Glomerular endothelial cell (primary cell): Measurements from ENCODE around the gene RCCD1. TPM values are rescaled to one million over a fixed set of nuclear protein-coding genes. Genes with fewer than 3 reads are reported as not detected.
"Not testable (repeated sequence)": the region's sequence is repeated elsewhere in the genome, so short reads cannot be mapped to it uniquely, and the experiment has no call there.

Experiments
- DNase-seq: peaks from one replicate; pipeline ENCODE4 v3.0.0-alpha.2; 2011; ENCODE audit warnings: low read depth, low spot score; ENCODE audit errors: extremely low read depth
- total RNA-seq: library from RNA; depleted of rRNA; stranded (reverse); fragments of >200 nt; gene quantifications from 2 replicates; pipeline ENCODE4 v1.2.3, GENCODE V29; 2015

The RCCD1 gene, protein sequence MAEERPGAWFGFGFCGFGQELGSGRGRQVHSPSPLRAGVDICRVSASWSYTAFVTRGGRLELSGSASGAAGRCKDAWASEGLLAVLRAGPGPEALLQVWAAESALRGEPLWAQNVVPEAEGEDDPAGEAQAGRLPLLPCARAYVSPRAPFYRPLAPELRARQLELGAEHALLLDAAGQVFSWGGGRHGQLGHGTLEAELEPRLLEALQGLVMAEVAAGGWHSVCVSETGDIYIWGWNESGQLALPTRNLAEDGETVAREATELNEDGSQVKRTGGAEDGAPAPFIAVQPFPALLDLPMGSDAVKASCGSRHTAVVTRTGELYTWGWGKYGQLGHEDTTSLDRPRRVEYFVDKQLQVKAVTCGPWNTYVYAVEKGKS
- 10.0 and 10.7 TPM in 2 replicates for total RNA-seq

DNA sequence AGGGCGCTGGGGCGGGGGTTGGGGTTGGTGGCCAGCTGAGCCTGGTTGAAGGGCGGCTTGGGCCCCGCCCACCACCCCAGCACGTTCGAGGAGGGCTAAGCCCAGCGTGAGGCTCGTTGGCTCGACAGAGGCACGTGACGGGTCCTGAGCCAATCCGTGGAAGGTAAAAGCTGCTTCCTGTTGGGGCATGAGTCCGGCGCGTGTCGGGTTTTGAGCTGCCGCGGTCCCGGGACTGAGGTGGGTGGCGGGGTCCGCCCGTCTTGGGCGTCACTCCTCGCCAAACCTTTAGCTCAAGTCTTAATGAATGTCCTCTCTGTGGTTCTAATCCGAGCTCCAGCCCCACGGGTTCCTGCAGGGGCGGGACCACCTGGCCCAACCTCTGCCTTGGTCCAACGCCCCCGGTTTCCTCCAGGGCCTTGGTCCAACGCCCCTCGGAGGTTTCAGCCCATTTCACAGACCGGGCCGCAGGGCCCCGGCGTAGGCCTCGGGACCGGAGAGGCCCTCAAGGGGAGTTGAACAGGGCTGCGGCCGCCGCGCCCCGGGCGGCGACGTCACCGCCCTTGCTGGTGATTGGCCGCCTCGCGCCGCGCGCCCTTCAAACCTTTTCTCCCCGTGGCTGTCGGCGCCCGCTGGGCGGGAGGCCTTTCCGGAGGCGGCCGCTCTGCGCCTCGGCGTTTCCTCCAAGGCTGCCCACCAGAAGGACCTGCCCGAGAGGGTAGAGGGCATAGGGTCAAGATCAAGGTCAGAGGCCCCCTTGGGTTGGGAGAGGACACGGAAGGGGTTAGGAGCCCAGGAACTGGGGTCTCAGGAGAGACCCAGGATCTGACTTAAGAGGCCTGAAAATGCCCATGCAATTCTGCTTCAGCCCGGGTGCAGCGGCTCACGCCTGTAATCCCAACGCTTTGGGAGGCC lies at the start of gene RCCD1:
Gene RCCD1, plus strand, starts transcription at position 173 of the 912 bp plus-strand sequence. CDS start 1,851 bp downstream, outside the sequence.
- DNase-seq: no peak

- DNase-seq: no peak
These were observed 49.1 kb upstream of the RCCD1 start for GRCh38 chr15:90905306-90906180.

GRCh38 chr15:90906181-90906849 lies 48.4 kb upstream of the RCCD1 start:
- DNase-seq: no peak

GRCh38 chr15:90907051-90907660 lies 47.5 kb upstream of the RCCD1 start:
- DNase-seq: no peak

DNA sequence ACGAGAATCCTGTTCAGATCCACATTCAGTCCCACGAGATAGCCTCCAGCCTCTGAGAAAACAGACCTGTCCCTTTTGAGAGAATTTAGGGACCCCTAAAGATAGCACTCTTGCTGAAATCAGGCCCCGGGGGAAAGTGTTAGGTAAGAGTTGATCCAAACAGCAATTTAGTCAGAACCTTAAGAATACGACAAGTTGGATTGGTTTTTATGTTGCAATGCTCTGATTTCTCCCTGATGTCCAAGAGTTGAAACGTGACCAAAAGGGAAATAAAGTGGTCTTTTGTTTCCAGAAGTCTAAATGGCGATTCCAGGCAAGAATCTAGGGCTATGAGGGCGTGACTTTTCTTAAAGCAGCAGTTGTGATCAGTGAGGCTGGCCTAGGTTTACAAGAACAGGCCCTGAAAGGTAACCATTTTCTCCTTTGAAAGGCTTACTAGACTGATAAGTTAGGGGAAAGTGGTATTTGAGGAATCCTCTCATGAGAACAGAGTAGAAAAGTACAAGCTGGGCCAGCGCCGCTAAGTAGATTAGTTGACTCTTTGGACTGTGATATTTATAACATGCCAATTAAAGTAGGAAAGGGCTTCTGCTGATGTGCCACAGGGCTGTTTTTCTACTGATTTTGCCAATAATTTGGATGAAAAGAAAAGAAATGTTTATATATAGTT lies 46.7 kb upstream of the RCCD1 start:
- no peak for DNase-seq

DNA sequence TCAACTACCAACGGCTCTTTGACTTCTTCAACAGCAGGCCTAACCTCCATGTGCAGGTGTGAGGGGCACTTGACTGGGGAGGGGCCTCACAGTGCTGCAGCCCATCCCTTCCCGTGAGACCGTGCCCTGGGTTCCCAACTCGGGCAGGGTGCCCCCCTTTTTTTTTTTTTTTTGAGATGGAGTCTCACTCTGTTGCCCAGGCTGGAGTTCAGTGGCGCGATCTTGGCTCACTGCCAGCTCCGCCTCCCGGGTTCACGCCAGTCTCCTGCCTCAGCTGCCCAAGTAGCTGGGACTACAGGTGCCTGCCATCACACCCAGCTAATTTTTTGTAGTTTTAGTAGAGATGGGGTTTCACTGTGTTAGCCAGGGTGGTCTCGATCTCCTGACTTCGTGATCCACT lies 45.2 kb upstream of the RCCD1 start:
- not testable (repeated sequence) for DNase-seq

DNA sequence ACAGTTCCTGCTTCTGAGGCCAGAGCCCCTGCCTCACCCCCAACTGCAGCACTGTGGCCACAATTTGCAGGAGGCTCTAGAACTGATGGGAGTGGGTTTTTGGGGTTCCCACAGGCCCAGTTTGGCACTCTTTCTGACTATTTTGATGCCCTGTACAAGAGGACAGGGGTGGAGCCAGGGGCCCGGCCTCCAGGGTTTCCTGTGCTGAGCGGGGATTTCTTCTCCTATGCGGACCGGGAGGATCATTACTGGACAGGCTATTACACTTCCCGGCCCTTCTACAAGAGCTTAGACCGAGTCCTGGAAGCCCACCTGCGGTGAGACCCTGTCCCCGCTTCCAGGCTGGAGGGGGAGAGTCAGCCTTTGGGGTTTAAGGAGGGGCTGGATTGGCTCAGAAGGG lies 44.7 kb upstream of the RCCD1 start:
- no peak for DNase-seq

DNA sequence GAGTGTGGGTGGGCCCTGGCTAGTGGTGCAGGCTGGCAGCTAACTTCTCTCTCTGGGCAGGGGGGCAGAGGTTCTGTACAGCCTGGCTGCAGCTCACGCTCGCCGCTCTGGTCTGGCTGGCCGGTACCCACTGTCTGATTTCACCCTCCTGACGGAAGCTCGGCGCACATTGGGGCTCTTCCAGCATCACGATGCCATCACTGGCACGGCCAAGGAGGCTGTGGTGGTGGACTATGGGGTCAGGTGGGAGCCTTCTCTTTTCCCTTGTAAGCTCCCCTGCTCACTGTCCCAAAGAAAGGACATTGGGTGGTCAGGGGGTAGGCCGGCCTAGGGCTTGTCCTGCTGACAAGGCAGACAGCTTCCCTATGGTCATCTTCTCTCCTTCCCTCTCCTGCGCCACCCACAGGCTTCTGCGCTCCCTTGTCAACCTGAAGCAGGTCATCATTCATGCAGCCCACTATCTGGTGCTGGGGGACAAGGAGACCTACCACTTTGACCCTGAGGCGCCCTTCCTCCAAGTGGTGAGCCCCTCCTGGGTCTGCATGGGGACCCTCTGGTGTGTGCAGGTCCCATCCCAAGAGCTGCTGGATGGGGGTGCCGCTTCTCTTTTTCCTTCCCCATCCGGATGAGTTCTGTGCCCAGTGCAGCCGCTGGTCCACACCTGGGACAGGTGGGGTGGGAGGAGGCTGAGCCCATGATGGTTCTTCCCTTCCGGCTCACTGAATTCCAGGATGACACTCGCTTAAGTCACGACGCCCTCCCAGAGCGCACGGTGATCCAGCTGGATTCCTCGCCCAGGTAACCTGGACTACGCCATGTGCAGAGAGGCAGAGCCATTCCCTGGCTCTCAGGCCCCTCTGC lies 44.0 kb upstream of the RCCD1 start:
- DNase-seq: no peak

DNA sequence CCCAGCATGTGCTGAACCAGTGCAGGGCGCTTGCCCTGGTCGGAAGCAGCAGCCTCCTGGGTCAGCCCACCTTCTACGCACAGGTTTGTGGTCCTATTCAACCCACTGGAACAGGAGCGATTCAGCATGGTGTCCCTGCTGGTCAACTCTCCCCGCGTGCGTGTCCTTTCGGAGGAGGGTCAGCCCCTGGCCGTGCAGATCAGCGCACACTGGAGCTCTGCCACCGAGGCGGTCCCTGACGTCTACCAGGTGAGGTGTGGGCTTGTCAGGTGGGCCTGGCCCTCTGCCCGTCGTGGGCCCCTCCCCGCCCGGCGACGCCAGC lies 43.4 kb upstream of the RCCD1 start:
- no peak for DNase-seq

- DNase-seq: no peak
These were observed 42.5 kb upstream of the RCCD1 start for GRCh38 chr15:90911906-90912769.

DNA sequence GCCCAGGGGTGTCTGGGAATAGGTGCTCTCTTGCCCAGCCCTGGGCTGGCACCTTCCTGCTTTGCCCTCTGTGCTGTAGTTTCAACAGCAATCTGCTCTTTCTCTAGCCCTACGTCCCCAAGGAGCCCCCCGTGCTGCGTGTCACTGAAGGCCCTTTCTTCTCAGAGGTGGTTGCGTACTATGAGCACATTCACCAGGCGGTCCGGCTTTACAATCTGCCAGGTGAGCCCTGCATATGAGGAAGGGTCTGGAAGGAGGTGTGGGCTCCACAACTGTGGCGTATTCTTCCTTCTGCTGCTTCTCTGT lies 42.0 kb upstream of the RCCD1 start:
- DNase-seq: no peak

GRCh38 chr15:90913398-90913944 lies 41.2 kb upstream of the RCCD1 start:
- no peak for DNase-seq

GRCh38 chr15:90914305-90915080 lies 40.2 kb upstream of the RCCD1 start:
- DNase-seq: no peak

- no peak for DNase-seq
These were observed 39.4 kb upstream of the RCCD1 start for GRCh38 chr15:90915216-90915807.

DNA sequence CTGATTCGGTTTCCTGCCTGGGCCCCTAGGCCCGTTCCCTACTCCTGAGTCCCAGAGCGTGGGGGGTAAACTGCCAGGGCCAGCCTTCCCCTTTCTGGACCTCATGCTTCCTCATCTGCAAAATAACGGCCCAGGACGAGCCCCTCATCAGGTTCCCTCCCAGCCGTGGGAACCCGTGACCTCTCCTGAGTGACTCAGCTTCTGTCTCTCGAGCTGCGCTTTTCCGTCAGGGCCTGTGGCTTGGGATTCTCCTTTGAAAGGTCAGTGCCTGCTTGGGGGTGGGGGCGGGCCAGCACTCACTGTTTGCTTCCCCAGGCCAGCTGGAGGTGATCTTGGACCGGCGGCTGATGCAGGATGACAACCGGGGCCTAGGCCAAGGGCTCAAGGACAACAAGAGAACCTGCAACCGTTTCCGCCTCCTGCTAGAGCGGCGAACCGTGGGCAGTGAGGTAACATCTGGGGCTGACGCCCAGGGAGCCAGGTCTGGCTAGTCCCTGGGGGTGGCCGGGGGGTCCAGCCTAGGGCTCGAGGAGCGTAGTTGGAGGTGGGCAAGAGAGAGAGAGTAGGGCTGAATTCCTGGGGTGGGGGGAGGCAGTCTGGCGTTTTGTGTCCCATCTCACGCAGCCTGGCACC lies 38.8 kb upstream of the RCCD1 start:
- DNase-seq: no peak

- no peak for DNase-seq
These were observed 38.2 kb upstream of the RCCD1 start for GRCh38 chr15:90916461-90916860.
